ENCODE data around the gene RBM10.

The RBM10 gene

DNA sequence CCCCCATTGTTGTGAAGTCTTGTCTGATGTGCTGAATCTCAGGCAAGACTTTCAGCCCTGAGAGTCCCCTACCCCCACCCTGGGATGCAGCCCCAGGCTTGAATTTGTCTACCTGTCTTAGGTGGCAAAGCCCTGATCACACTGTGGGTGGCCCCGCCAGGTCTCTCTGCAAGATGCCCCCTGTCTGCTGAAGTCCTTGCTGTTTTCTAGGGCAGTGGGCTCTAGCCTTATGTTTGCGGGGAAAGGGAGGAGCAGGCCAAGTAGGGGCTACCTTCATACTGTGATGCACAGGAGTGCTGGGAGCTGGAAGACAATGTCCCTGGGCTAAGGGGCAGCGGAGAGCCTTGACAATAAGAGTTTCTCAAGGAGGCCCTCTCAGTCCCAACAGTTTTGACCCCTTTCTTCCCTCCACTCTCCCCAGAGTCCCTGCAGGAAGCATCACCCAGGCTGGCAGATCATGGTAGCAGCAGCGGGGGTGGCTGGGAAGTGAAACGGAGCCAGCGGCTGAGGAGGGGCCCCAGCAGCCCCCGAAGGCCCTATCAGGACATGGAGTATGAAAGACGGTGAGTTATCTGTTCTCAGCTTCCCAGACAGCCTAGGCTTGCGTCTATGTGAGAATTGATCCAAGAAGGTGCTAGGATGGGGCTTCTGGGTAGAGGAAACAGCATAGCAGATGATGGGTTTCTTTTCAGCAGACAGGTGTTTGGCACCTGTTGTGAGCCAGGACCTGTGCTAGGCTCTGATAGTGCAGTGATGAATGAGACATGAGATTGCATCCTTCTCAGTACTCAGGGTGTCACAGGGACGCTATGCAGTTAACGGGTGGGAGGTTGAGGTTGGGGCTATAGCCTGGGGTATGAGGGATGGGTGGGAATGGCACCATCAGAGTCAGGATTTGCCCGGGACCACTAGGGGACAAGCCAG, 2.2 kb downstream of the RBM10 start:
- no peak for DNase-seq (ENCODE audit: low read depth)

DNA sequence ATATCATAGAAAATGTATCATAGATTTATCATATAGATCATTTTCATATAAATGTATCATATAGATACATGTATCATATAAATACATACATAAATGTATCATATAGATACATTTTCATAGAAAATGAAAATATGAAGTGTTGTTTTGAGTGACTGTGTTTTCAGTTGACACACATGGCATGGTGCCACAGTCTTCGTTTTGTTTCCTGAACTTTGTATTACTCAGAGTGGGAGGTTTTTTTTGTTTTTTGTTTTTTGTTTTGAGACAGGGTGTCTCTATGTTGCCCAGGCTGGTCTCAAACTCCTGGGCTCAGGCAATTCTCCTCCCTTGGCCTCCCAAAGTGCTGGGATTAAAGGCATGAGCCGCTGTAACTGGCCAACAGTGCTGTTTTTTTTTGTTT, 3.9 kb downstream of the RBM10 start:
- no peak for DNase-seq (ENCODE audit: low read depth)

DNA sequence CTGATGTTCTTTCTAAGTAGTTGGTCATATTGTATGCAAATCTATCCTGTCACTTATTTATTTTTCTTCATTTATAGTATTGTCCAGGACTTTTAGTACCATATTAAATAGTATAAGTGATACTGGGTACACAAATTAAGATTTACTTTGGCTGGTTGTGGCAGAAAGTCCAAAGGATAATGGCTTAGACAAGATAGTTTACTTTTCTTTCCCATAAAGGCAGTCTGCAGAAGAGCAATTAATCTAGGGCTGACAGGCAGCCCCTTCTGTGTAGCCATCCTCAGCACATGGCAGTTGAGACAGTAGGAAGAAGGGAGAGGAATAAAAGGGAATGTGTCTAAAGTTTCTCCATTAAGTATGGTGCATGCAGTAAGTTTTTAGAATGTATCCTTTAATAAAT, 6.4 kb downstream of the RBM10 start:
- DNase-seq (ENCODE audit: low read depth) = no peak

DNA sequence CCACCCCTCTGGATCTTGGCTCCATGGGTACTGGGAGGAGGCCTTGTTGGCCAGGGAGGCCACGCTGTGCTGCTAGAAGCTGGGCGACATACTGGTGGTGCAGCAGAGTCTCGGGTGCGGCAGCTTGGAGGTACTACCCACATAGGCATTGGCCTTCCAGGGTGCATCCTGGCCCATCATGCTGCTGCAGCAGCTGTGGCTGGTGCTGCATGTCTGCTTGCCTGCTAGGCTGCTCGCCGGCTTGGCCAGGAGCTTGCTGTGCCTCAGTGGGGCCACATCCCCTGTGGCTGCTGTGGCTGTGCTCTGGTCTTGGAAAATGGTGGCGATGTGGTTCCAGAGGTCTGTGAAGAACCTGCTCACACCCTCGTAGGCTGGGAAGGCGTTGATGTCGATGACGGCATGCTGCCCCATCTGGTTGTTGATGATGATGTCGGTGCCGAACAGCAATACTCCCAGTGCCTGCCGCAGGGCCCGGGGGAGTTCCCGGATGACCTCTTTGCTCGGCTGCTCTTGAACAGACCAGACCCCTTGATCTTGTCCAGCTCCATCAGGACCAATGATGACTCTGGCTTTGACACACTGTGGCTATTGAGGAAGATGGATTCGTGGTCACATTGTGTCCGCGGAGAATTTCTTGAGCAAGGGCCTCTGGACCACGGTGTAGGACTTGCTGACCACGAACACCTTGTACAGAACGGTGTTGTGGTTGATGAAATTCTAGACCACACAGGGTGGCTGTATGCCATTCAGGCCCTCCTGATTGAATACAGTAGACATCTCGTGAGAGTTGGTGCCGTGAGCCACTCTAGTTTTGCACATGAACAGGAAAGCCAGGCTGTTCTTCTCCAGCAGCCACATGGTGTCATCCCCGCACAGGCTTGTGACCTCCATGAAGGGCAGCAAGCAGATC, 11.8 kb downstream of the RBM10 start:
- no peak for DNase-seq (ENCODE audit: low read depth)

DNA sequence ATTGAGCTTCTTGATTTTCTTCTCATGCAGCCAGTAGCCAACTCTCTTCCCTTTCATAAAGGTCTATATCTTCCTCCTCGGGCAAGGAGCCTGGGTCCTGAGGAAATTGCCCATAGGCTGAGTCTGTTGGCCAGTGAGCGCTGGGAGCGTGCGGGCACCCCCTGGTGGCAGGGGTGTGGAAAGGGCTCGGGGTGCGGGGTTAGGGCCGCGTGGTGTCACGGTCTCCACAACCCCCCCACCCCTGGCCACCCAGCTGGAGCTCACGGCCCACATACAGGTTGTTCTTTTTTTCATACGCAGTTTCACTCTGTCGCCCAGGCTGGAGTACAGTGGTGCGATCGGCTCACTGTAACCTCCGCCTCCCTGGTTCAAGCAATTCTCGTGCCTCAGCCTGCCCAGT, 13.1 kb downstream of the RBM10 start:
- no peak for DNase-seq (ENCODE audit: low read depth)

DNA sequence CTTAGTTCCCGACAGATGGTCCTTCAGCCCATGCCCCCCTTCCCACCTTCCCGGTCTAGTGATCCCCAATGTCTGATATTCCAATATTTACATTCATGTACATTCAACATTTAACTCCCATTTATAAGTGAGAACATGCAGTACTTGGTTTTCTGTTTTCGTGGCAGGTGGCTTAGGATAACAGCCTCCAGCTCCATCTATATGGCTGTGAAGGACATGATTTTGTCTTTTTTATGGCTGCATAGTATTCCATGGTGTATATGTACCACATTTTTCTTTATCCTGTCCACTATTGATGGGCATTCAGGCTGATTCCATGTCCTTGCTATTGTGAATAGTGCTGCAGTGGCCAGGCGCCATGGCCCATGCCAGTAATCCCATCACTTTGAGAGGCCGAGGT, 13.8 kb downstream of the RBM10 start:
- DNase-seq (ENCODE audit: low read depth) = no peak

DNA sequence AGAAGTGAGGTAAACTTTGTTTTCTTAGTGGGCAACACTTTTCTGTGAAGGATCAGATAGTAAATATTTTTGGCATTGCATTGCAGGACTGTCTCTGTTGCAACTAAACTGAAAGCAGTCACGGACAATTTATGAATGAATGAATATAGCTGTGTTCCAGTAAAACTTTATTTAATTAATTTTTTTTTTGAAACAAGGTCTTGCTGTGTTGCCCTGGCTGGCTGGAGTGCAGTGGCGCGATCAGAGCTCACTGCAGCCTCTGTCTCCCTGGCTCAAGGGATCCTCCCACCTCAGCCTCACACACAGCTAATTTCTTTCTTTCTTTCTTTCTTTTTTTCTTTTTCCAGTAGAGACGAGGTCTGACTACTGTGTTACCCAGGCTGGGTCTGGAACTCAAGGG, 15.8 kb downstream of the RBM10 start:
- no peak for DNase-seq (ENCODE audit: low read depth)

DNA sequence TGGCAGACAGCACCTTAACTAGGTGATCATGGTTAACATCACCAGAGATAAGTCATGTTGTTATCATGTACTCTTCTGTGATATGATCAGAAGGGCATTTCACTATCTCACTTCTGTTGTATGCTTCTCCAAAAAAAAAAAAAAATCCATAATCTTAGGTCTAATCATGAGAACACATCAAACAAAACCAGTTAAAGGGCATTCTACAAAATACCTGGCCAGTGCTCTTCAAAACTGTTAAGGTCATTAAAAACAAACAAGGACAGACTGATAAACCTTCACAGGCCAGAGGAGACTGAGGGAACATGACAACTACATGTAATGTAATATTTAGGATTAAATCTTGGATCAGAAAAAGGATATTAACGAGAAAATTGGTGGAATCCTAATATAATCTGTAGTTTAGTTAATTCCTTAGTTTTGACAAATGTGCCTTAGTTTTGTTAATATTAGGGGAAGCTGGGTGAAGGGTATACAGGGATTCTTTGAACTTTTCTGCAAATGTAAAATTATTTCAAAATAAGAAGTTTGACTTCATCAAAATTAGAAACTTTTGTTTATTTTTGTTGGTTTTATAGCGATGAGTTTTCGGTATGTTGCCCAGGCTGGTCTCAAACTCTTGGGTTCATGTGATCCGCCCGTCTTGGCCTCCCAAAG, 18.0 kb downstream of the RBM10 start:
- no peak for DNase-seq (ENCODE audit: low read depth)

DNA sequence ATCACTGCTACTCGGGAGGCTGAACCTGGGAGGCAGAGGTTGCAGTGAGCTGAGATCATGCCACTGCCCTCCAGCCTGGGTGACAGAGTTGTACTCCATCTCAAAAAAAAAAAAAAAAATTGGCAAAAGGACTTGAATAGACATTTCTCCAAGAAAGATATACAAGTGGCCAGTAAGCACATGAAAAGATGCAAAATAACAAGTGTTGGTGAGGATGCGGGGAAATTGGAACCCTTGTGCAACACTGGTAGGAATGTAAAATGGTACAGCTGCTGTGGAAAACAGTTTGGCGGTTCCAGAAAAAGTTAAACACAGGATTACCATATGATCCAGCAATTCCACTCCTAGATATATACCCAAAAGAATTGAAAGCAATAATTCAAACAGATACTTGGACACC, 19.4 kb downstream of the RBM10 start:
- no peak for DNase-seq (ENCODE audit: low read depth)

DNA sequence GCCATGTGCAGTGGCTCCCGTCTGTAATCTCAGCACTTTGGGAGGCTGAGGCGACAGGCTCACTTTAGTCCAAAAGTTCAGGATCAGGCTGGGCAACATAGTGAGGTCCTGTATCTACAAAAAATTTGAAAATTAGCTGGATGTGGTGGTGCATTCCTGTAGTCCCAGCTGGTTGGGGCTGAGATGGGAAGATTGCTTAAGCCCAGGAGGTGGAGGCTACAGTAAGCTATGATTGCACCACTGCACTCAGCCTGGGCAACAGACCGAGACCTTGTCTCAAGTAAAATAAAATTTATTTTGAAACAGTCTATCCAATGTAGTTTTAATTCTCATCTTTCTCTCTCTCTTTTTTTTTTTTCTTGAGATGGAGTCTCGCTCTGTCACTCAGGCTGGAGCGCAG, 21.1 kb downstream of the RBM10 start:
- DNase-seq (ENCODE audit: low read depth) = no peak

DNA sequence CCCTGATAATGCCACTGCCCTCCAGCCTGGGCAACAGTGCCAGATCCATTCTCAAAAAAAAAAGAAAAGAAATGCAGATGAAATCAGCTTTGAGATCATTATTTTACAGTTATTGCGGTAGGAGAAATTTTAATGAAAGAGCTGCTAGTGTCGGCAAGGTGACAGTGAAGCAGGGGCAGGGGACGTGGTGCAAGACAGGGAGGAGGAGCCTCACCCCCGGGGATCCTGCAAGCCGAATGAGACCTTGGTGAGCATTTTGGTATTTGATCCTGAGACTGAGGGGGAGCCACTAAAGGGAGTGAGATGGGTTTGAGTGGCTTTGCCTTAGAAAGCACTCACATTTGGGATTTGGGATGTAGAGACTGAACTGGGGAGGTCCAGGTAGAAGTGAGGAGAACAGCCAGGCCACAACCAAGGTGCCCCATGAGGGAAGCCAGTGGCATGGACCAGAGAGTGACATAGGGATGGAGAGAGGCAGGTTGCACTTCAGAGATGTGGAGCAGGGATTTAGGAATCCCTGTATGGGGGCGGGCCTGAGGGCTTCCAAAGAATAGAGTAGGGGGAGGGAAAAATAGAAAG, 23.6 kb downstream of the RBM10 start:
- no peak for DNase-seq (ENCODE audit: low read depth)

DNA sequence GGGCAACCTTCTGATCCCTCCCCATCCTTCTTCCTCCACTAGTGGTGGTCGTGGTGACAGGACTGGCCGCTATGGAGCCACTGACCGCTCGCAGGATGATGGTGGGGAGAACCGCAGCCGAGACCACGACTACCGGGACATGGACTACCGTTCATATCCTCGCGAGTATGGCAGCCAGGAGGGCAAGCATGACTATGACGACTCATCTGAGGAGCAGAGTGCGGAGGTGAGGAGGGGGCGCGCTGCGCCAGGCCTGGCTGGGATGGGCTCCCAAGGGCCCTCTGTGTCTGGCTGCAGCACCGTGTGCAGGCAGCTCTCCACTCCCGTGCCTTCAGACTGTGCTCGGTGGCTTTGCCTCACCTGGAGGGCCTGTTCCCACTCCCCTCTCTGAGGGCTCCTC, 24.3 kb downstream of the RBM10 start:
- DNase-seq (ENCODE audit: low read depth) = no peak

DNA sequence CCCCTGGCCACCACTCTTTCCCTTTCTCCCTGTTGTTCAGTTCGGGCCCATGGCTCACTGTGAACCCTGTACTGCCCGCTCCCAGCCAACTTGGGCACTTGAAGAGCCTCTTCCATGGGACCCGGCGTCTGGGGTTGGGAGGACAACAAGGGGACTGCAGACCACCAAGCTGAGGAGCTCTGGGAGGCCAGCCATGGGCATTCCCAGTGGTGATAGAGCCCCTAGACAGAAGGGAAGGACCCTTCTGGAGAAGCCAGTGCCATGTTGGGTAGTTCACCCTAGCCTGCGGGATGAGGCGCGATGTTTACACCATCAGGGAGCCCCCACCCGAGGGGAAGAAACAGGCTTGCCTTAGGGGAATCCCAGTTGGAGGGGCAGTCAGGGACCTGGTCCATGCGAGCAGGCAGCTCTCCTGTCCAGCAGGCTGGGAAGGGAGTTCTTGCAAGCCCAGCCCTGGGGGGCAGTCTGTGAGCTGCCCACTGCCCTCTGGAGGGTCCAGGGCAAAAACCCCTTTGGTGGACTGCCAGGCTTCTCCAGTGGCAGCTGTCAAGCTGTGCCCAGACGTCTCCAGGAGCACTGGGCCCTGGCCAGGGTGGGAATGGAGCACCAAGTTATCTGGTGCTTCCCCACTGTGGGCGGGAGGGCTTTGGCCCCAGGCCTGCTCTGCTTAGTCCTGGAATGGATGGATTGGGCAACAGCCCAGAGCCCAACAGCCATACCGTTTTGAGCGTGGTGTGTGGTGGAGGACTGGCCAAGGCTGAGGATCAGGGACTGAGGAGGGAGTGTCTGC, 24.9 kb downstream of the RBM10 start:
- no peak for DNase-seq (ENCODE audit: low read depth)

DNA sequence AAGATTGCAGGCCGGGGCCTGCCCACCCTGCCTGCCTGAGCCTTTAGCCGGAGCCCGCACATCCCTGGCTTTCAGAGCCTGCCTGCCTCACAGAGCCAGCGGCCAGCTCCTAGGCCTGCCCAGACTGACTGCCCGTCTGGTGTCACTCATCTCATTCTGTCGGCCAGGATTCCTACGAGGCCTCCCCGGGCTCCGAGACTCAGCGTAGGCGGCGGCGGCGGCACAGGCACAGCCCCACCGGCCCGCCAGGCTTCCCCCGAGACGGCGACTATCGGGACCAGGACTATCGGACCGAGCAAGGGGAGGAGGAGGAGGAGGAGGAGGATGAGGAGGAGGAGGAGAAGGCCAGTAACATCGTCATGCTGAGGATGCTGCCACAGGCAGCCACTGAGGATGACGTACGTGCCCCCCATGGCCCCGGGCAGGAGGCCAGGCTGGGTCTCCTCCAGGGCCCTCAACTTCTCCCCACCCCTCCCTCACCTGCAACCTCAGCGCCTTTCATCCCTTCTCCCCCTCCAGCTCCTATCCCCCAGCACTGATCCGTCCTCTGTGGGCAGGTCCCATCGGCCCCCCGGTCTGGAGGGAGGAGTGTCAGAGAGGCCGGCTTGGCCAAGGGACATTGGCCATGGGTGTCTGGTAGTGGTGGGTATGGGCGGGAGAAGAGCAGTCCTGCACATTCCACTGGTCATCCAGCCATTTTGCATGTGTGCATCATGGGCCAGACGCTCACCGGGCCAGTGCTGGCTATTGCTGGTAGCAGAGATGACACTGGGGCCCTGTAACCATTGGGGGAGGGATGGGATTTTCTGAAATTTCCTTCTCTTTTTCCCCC, 26.1 kb downstream of the RBM10 start:
- DNase-seq (ENCODE audit: low read depth) = no peak

DNA sequence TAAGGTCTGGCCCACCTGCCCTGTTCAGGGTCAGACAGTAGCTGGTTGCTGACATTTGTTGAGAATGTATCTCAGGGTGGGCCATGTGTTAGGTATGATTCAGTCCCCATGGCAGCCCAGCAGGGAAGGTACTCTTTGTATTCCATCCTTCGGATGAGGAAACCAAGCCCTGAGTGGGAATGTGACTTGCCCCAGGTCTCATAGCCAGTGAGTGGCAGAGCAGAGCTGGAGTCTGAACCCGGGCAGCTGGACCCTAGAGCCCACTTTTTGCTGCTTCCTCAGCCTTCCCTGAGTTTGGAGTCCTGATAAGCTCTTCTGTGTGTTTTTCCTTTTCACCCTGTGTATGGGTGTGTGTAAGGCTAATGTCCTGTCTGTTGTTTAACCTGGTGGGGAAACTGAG, 27.0 kb downstream of the RBM10 start:
- no peak for DNase-seq (ENCODE audit: low read depth)

DNA sequence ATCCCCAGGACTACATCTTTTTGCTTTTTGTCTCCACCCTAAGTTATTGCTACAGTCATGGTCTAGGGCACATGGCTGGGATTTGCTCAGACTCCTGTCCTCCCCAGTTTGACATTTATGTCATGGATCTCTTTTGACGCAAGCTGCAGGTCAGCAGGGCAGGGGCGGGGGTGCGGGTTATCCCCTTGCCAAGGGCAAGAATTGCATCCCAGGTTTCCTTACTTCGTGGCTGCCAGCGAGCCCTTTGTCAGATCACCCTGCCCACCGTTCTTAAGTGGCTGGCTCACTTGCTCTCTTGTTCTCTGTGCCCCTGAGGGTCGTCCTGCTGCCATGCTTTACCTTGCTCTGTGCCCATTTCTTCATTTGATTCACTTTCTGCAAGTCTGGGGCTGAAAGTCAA, 27.5 kb downstream of the RBM10 start:
- no peak for DNase-seq (ENCODE audit: low read depth)

DNA sequence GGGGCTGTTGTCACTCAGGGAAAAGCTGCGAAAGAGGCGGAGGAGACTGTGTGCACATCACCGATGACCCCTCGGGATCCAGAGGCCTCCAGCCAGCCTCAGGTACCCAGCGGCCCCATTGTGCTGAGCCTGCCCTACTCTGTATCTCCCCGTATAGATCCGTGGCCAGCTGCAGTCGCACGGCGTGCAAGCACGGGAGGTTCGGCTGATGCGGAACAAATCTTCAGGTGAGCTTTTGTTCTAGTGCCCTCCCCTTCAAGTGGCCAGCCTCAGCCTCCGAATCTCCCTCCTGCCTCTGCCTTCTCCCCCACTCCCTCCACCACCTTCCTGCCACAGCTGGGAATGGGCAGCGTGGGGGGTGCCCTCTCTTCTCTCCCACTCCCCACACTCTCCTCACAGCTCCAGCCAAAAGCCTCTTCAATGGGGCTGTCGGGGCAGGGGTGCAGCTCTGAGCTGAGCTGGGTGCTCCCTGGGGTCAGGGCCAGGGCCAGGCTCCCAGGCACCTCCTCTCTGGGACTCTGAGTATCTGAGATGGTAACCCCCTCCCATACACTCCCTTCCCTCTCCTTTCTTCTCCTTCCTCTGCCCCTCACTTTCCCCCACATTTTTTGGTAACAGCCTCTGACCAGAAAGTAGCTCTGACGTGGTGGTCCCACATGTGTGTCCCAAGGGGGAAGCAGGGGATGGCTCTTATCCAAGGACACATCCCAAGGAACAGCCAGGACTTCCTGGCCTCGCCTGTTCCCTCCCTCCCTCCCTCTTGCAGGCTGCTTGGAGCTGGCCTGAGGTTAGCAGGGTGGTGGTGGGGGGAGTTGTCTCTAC, 28.2 kb downstream of the RBM10 start:
- DNase-seq (ENCODE audit: low read depth) = no peak

DNA sequence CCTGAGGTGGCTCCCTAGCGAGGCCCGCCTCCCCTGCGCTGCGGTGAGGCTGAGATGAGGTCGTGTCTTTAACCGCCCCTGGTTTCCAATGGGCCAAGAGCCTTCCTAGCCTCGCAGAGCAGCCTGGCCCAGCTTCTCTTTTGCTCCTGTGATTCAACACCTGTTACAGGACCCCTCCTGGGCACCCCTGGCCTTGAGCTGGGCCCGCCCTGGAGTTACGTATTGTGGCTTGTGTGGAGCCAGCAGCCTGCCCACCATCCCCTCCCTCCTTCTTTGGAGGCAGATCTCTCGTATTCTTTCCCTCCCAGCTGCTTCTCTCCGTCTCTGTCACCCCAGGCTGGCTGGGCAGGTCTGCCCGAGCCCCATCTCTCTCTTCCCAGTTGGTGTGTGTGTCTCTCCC, 29.4 kb downstream of the RBM10 start:
- no peak for DNase-seq (ENCODE audit: low read depth)

DNA sequence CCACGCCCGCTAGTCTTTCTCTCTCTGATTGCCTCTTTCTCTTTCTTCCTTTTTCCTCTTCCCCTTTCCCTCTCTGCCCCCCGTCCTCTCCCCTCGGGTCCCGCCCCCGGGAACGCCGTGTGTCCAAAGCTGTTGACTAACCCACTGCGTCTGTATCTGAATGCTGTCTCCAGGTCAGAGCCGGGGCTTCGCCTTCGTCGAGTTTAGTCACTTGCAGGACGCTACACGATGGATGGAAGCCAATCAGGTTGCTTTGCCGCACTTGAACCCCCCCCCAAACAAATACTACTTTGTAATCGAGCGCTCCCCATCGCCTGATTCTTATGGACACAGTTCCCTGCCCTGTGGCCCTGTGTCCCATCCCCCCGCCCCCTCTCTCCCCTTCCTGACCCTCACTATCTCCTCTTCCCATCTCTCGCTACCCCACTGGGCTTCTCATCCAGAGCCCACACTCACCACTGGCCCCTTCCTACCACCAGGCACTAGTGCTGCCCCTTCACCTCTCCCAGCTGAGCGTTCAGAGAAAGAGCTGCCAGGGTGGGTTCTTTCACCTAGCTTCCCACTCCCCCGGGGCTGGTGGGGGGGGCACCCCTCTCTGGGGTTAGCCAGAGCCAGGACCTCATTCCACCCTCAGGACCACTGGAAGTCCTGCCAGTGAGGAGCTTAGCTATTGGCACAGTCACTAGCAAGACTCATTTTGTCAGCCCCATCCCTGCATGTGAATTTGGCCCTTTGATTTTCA, 30.0 kb downstream of the RBM10 start:
- no peak for DNase-seq (ENCODE audit: low read depth)

Measured in activated T-cell treated with anti-CD3 and anti-CD28 coated beads for 1 hour (primary cell).